HTR-8/SVneo (cell line): ENCODE measurements around the gene ANXA3.
A peak's percentile ranks its signal among the peaks of the same experiment; 100 is the strongest.

Experiments
- DNase-seq: peaks from one replicate; pipeline ENCODE4 v3.0.0; 2011; ENCODE audit warnings: low spot score, mixed read lengths; ENCODE audit not compliant: insufficient read length
- FAIRE-seq: peaks from 2 replicates; lab custom pipeline; 2011; peaks lifted over from hg19 to GRCh38; lab: Jason Lieb, UNC

ANXA3 gene

DNA sequence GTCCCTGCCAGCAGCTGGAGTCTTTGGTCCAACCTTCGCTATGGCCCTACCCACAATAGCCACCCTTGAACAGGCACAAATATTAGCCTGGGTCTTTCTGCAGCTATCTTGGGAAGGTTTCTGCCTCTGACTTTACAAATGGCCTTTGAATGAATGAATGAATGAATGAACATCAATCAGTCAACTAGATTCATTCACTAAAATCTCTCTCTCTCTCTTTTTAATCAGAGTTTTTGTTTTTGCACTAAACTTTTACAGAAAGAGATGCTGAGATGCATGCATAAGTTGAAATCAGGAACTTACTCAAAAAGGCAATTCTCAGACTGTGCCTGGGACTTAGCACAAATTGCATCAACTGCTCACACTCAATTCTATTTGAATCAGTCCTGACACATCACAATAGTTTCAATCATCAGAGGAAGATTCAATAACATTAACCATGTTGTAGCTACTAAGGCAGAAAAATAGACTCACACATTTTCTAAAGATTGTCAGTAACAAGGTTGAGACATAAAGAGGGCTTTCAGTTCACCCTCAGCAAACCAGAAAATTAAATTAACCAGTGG, 55.0 kb downstream of the ANXA3 start:
- no peak for DNase-seq
- no peak for FAIRE-seq

- no peak for DNase-seq
- FAIRE-seq, result no peak
Observed at GRCh38 chr4:78608684-78609083, 57.1 kb downstream of the ANXA3 start.

- FAIRE-seq, result no peak
- DNase-seq, result no peak
Observed at GRCh38 chr4:78609580-78609979, 58.0 kb downstream of the ANXA3 start.

- FAIRE-seq, result no peak
- DNase-seq, result peak; percentile 42
Observed at GRCh38 chr4:78610546-78611214, 59.1 kb downstream of the ANXA3 start.

- FAIRE-seq, result no peak
- no peak for DNase-seq
Observed at GRCh38 chr4:78611215-78611558, 59.6 kb downstream of the ANXA3 start.

DNA sequence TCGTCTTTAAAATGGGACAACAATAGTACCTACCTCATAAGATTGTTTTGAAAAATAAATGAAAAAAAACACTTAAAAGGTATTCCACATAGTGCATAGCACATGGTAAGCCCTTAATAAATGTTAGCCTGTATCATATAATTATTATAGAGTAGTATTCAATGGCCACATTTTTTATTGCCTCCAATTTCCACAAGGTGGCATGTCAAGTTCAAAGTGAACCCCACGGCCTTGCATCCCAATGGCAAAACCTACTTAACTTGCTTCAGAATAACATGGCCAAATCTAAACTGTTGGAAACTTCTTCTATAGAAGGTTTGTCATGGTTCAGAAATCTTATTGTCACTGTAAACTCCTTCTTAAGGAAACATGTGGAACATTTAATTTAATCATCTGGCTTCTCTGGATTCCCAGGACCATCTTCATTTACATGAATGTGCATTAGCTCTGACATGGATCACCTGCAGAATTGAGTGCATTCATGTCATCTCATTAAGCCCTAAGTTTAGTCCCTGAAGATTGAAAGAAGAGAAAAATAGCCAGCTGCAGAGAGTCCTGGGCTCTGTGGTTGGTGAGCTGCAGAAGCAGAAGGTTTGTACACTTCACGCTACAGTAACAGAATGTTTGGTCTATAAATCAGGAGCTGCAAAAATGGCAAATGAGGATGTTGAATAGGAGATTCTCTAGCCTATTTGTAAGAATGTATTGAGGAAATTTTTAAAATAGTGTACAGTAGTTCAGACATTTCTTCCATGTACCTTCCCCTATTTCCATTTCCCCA, 61.0 kb downstream of the ANXA3 start:
- DNase-seq, result peak; percentile 7
- no peak for FAIRE-seq

- DNase-seq, result no peak
- FAIRE-seq, result no peak
Observed at GRCh38 chr4:78613522-78614321, 62.2 kb downstream of the ANXA3 start.

DNA sequence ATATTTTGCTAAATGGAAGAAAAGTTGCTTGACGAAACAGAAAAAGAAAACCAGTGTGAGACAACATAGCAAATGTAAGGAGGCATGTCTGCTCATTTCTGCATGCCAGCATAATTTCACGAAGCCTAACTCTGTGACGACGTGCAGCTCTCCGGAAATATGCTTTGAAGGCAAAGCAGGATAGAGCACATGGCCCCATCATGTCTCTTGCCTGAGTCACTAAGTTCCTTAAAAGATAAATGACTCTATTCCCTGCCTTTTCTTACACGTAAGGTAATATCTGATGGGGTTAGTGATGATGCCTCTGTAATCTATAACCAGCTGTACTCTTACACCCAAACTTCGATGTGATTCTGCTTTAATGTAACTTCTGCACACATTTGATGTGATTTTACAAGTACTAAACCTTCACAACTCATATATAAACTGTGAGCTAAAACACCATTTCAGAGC, 64.5 kb downstream of the ANXA3 start:
- FAIRE-seq (no peak), DNase-seq (no peak)

DNA sequence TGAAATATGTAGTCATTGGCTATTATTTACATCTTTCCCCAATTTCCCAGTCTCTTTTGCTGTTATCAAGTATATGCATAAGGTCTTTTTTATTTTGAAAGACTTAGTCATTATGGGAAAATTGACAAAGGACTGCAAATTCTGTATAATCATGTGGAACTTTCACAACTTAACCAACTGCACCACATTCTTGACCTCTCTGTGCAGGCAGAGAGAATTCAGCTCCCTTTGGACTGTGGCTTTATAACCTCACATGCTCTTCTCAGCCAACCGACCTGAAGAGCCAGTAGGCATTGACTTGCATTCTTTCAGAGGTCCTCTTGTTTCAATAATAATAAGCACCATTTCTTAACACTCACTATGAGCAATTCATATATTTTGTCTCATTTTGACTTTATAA, 66.9 kb downstream of the ANXA3 start:
- no peak for FAIRE-seq
- DNase-seq, result no peak

GRCh38 chr4:78621395-78621794, 69.8 kb downstream of the ANXA3 start:
- DNase-seq, result no peak
- FAIRE-seq, result no peak

GRCh38 chr4:78622253-78622979, 70.8 kb downstream of the ANXA3 start:
- peak; percentile 38 for FAIRE-seq
- peak; percentile 18 for DNase-seq

DNA sequence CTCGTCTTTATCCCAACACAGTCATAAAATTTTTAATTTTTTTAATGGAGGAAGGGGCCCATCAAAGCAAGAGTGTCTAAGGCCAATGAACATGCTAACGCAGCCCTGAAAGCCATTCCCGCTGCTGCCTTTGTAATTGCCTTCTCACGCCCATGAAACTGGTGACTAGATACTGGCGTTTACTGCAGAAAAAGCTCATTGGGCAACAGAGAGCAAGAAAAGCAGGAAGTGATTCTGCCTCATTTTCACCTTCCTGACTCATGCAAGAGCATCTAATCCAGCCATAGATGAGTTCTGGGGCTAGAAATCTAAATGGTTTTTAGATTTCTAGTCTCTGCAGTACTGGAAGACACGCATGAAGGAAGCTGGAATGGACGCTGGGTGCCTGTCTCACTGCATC, 72.5 kb downstream of the ANXA3 start:
- no peak for DNase-seq
- FAIRE-seq, result no peak

DNA sequence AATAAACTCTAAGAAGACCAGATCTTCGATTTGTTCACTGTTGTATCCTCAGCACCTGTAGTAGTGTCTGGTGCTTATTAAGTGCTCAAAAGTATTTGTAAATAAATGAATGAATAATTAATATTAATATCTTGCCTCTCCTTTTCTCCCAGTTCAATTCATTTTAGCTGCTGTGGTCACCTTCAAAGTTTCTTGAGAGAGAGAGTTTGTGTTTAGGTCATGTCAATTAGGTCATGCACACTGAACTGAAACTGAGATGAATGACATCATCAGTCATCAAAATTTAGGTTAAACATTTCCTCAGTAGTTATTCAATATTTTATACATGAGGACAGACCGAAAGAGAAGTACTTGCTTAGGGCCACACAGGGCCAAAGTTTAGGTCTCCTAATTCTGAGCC, 73.5 kb downstream of the ANXA3 start:
- FAIRE-seq (no peak), DNase-seq (no peak)

DNA sequence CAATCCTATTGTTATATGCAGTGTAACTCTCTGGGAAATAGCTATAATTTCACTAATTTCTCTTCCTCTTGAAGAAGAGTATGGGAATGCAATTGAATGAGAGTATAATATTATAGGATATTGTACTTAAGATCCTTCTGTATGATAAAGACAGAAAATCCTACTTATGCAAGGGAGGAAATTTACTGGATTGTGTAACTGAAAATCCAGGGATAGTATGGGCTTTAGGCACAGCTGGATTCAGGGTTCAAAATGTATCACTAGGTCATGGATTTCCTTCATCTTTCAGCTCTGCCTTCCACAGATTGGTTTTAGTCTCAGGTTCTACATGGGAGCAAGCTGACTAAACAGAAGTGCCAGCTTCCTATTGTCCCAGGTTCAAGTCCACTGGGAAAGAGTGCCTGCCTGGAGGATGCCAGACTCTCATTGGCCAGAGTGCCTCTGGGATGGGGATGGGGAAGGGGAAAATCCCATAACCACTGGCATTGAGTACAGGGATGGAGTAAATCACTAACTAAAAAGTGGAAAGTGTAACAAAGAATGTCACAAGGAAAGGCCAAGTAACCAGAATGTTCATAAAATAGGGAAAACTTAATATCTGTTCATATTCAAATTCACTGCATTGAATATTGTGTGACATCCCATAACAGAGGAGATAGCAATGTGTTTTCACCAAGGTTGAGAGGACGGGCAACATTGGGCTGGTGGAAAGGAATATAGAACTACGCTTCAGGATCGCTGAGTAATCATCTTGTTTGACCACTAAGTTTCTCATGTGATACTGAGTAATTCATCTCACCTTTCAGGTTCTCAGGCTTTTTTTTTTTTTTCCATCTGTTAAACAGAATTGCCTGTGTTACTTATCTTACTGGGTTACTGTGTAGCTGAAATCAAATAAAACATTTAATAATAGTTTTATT, 75.7 kb downstream of the ANXA3 start:
- DNase-seq (no peak), FAIRE-seq (no peak)

DNA sequence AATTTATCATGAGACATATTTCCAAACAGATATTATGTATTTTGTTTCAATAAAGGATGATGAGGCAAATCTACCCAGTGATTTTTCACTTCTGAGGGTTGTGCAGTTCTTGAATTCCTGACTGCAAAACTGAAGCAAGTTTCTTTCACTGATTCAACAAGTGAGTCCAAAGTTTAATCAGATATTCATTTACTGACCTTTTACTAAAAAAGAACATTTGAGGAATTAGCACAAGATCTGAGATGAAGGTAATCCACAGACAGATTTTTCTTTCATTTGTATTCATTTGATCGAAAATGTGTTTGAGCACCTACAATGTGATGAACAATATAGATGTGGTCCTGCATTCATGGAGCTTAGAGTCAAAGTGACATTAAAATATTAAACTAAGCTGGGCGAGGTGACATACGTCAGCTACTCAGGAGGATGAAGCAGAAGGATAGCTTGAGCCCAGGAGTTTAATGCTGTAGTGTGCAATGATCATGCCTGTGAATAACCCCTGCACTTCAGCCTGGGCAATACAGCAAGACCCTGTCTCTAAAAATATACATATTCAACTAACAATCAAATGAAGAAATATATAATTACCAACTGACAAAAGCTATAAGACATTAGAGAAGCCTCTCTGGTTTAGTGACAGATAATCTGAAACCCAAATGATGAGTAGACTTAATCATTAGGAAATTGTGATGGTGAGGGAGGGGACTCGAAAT, 76.6 kb downstream of the ANXA3 start:
- FAIRE-seq (no peak), DNase-seq (no peak)

DNA sequence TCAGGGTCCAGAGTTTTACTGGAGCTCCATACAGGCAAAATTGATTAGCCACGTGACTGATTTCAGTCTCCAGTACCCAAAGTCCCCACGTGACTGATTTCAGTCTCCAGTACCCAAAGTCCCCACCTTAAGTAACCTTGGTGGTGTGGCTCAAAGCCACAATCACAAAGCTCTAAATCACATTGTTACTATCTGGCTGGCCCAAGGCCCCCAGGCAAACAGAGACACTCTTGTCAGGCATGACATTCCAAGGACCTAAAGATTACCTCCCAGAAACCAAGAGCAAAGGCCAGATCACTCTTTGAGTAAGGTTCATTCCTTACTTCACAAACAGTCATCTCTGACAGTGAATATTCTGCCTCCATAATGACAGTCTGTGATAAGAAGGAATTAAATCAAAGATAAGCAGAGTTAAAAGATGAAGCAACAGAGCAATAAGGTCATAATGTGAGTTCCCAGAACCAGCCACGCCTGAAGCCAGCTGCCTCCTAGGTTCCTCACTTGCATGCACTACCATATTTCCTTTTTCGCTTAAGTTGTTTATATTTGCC, 78.5 kb downstream of the ANXA3 start:
- FAIRE-seq (no peak), DNase-seq (no peak)

- FAIRE-seq (no peak), DNase-seq (no peak)
Observed at GRCh38 chr4:78630615-78631014, 79.0 kb downstream of the ANXA3 start.

GRCh38 chr4:78634011-78634664, 82.6 kb downstream of the ANXA3 start:
- DNase-seq (no peak), FAIRE-seq (no peak)
